DLD1 (cell line): ENCODE data around the gene PADI1.

Source experiments
- in situ Hi-C: cut with HindIII; loops from 2 replicates; pipeline ENCODE4 v1.10.0; 2017; ENCODE audit warnings: low sequenced_read_pairs

Gene PADI1

GRCh38 chr1:17214876-17215544 lies 10.1 kb downstream of the PADI1 start:
- in situ Hi-C loops: no loop called here

GRCh38 chr1:17215545-17215890 lies 10.6 kb downstream of the PADI1 start:
- in situ Hi-C loops: no loop called here

- in situ Hi-C loops: no loop called here
Observed at GRCh38 chr1:17216078-17216477, 11.2 kb downstream of the PADI1 start.

- in situ Hi-C loops: no loop called here
Observed at GRCh38 chr1:17217607-17218006, 12.7 kb downstream of the PADI1 start.

- in situ Hi-C loops: no loop called here
Observed at GRCh38 chr1:17218939-17219338, 14.0 kb downstream of the PADI1 start.

- in situ Hi-C loops: no loop called here
Observed at GRCh38 chr1:17220287-17220686, 15.4 kb downstream of the PADI1 start.

- in situ Hi-C loops: no loop called here
Observed at GRCh38 chr1:17222557-17222956, 17.6 kb downstream of the PADI1 start.

- in situ Hi-C loops: no loop called here
Observed at GRCh38 chr1:17224434-17224833, 19.5 kb downstream of the PADI1 start.

GRCh38 chr1:17225140-17225539 lies 20.2 kb downstream of the PADI1 start:
- in situ Hi-C loops: no loop called here

- in situ Hi-C loops: no loop called here
Observed at GRCh38 chr1:17227358-17227915, 22.5 kb downstream of the PADI1 start.

- in situ Hi-C loops: no loop called here
Observed at GRCh38 chr1:17228619-17229018, 23.7 kb downstream of the PADI1 start.

- in situ Hi-C loops: no loop called here
Observed at GRCh38 chr1:17229379-17229778, 24.5 kb downstream of the PADI1 start.

GRCh38 chr1:17230106-17230505 lies 25.2 kb downstream of the PADI1 start:
- in situ Hi-C loops: no loop called here

- in situ Hi-C loops: no loop called here
Observed at GRCh38 chr1:17230671-17231310, 25.9 kb downstream of the PADI1 start.

GRCh38 chr1:17232759-17233661 lies 28.1 kb downstream of the PADI1 start:
- in situ Hi-C loops: no loop called here

GRCh38 chr1:17233675-17234320 lies 28.9 kb downstream of the PADI1 start:
- in situ Hi-C loops: no loop called here

- in situ Hi-C loops: no loop called here
Observed at GRCh38 chr1:17234405-17234804, 29.5 kb downstream of the PADI1 start.

GRCh38 chr1:17235135-17235885 lies 30.4 kb downstream of the PADI1 start:
- in situ Hi-C loops: no loop called here

- in situ Hi-C loops: no loop called here
Observed at GRCh38 chr1:17236779-17237560, 32.0 kb downstream of the PADI1 start.

- in situ Hi-C loops: no loop called here
Observed at GRCh38 chr1:17237561-17237903, 32.6 kb downstream of the PADI1 start.
